ENCODE results near the gene OR10AD1.

DNA sequence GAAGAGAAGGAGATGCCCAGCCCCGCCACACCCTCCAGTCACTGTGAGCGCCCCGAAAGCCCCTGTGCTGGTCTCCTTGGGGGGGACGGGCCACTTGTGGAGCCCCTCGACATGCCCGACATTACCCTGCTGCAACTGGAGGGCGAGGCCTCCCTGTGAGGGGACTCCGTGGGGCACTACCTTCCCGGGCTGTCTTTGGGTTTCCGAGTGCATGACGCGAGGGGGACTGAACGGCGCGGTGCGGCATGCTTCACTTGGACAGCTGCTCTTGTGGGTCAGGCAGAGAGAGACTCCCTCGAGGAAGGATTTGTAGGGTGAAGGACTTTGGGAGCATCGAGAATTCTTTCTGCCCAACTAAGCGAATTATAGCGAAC lies 18.6 kb downstream of the OR10AD1 start:
- TF ChIP-seq, protein P1, sequence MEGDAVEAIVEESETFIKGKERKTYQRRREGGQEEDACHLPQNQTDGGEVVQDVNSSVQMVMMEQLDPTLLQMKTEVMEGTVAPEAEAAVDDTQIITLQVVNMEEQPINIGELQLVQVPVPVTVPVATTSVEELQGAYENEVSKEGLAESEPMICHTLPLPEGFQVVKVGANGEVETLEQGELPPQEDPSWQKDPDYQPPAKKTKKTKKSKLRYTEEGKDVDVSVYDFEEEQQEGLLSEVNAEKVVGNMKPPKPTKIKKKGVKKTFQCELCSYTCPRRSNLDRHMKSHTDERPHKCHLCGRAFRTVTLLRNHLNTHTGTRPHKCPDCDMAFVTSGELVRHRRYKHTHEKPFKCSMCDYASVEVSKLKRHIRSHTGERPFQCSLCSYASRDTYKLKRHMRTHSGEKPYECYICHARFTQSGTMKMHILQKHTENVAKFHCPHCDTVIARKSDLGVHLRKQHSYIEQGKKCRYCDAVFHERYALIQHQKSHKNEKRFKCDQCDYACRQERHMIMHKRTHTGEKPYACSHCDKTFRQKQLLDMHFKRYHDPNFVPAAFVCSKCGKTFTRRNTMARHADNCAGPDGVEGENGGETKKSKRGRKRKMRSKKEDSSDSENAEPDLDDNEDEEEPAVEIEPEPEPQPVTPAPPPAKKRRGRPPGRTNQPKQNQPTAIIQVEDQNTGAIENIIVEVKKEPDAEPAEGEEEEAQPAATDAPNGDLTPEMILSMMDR (conservative IDR thresholded peaks at IDR 0.05 in 1 of 2, IDR thresholded peaks at IDR 0.05 in 1 of 2; ENCODE audit: extremely low read depth in 1 of 2, insufficient read depth in 1 of 2, low read depth in 1 of 2, low read length in 2 of 2) = no peak
- peak; percentile 48 for TF ChIP-seq EZH2 (IDR thresholded peaks at IDR 0.05; ENCODE audit: borderline replicate concordance, low read length)
